Measurements from ENCODE around the gene NHSL2.

The NHSL2 gene

GRCh38 chrX:71912156-71912555 is 1.5 kb downstream of the NHSL2 start:
- H3K27ac ChIP-seq, result no peak overlapping the region

DNA sequence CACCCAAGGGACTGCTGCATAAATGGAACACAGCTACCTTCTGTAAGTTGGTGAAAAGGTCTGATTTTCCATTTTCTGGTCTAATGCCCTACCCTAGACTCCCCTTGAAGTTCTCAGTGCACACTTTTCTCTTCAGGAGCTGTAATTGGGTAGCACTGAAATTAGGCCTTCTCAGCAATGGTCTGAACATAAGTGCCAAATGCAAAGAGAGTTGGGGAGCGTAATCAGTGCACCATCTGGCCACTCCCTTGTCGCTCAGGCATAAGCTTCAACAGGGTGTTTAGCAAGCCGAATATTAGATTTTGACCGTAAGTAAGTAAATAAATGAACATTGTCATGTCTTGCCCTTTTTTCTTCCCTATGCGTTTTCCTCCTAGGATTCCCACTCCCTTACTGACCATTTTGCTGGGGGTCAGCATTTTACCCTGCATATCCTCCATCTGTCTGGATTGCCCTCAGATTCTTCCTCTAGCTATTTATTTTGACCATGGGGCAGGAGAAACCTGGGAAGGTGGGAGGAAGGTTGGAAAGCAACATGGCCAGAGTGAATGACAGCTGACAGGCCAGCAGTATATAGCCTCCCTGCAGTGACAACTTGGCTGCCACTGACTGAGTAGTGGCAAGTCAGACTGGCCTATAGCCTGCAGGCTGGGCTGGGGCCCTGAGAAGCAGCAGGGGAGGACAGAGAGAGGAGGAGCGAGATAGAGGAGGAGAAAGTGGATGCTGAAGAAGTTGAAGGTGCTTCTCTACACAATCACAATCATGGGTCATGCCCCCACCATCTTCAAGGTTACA is 2.7 kb downstream of the NHSL2 start:
- H3K27ac ChIP-seq, result no peak overlapping the region

More at GRCh38 chrX:71912156-71912555, 1.5 kb downstream of the NHSL2 start:
- no peak for TF ChIP-seq ZFX (IDR thresholded peaks at IDR 0.05; ENCODE audit: borderline replicate concordance)
- TF ChIP-seq CTCF (IDR thresholded peaks at IDR 0.05), result no peak

DNA sequence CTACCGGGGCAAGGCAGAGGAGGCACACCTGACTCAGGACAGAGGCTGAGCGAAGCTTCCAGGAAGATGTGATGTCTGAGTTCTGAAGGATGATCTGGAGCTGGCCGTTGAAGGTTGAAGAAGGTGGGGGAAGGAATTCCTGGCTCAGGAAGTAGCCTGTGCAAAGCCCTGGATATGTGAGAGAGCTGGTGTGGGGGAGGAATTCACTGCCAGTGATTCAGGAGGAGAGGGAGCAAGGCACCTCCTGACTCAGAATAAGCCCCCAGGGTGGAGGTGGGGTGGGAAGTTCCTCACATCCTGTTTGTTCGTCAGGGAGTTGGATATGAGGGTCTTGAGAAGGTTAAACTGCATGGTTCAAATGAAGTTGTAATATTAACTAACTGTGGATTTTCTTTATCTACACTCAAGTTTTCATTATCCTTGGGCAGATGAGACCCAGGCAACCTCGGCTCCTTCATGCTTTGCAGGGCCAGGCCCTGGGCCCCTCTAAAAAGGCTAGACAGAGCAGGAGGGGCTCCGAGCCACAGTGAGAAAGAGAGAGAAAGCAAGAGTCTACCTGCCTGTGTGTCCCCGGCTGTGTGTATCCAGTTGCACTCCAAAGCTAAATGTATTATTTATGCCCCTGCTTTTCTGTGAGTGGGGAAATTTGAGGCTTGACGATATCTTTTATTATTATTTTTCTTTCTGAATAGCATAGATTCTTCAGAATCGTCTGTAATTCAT is 7.1 kb downstream of the NHSL2 start:
- TF ChIP-seq ZFX (IDR thresholded peaks at IDR 0.05; ENCODE audit: borderline replicate concordance) (no peak), CTCF (IDR thresholded peaks at IDR 0.05) (no peak)
- no peak overlapping the region for H3K27ac ChIP-seq

More for the DNA sequence above, 2.7 kb downstream of the NHSL2 start:
- TF ChIP-seq ZFX (IDR thresholded peaks at IDR 0.05; ENCODE audit: borderline replicate concordance), result no peak
- TF ChIP-seq CTCF (IDR thresholded peaks at IDR 0.05), result no peak

- TF ChIP-seq ZFX (IDR thresholded peaks at IDR 0.05; ENCODE audit: borderline replicate concordance), result no peak
- TF ChIP-seq CTCF (IDR thresholded peaks at IDR 0.05), result no peak
These were observed 8.8 kb downstream of the NHSL2 start for GRCh38 chrX:71919431-71919830.

DNA sequence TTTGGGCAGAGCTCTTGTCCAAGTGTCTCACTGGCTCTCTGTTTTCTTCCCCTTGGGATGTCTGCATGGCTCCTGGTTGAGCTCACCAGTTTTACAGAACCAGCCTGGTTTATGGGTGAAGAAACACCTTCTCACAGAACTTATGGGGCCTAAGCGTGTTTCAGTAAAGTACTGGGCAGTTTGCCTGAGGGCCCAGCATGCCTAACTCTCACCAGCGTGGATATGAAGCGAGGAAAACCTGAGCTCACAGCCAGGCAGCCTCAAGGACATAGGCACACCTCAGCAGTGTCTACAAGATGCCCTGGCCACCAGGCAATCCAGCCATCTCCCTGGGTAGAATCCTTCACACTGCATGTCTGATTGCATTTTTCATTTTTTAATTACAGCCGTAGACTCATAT is 9.2 kb downstream of the NHSL2 start:
- H3K27ac ChIP-seq, result no peak overlapping the region
- TF ChIP-seq ZFX (IDR thresholded peaks at IDR 0.05; ENCODE audit: borderline replicate concordance) (no peak), CTCF (IDR thresholded peaks at IDR 0.05) (no peak)

More at GRCh38 chrX:71919431-71919830, 8.8 kb downstream of the NHSL2 start:
- H3K27ac ChIP-seq, result no peak overlapping the region

DNA sequence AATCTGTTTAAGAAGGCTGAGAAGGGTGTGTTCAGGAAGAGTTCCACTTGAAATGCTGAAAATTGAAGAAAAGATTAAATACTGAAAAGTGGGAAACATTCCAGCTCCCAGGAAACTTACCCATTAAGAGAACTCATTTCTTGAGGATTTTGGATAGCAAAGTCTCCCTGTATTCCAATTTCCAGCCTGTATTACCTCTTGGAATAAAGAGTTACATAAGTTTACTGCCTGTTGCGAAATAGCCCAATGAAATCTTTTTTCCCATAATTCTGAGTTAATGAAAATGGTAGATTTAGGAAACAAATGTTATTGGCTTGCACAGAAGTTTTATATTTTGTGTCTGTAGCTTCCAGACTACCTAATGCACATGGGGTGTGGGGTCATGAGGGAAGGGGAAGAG is 12.0 kb downstream of the NHSL2 start:
- TF ChIP-seq CTCF (IDR thresholded peaks at IDR 0.05) (no peak), ZFX (IDR thresholded peaks at IDR 0.05; ENCODE audit: borderline replicate concordance) (no peak)
- no peak overlapping the region for H3K27ac ChIP-seq

DNA sequence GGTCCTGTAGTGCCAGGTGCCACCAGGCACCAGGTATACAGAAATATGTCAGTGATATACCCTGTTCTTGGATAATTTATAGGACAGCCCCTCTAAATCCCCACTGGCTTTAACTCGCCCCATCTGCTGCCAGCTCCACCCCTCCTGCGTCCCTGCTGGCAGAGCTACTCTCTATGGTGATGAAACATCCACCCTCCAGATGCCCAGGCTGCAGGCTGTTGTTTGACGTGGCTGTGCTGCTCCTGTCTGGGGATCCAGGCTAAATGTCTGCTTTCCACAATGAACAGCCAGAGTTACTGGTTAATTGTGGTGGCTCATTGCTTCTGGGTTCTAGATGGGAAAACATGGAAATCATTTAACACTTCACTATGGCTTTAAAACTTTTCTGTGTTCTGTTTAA is 12.9 kb downstream of the NHSL2 start:
- TF ChIP-seq CTCF (IDR thresholded peaks at IDR 0.05) (no peak), ZFX (IDR thresholded peaks at IDR 0.05; ENCODE audit: borderline replicate concordance) (no peak)
- H3K27ac ChIP-seq, result no peak overlapping the region

Measured in 22Rv1 (cell line).